Islet of Langerhans (tissue), 1 donor: ENCODE results near the gene CPT1B.

Source experiments
- FAIRE-seq: peaks from one replicate; lab custom pipeline; 2011; peaks lifted over from hg19 to GRCh38; lab: Jason Lieb, UNC

The CPT1B gene

DNA sequence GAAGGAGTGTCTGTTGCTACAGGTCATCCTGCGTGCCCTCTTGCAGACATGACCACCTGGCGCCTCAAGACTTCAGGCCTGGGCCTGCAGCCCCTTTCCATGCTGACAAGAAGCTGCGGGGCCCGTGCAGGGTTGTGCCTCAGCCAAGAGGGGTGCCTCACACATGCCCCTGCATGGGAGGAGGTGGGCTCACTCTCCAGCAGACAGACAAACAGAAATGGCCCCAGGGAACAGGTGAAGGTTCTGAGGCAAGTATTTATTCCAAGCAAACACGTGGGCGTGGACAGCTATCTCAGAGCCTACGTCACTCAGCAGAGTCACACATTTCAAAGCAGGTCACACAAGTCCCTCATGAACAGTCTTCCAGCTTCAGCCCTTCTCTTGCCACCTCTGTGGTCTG, 9.6 kb downstream of the CPT1B start:
- FAIRE-seq: no peak

DNA sequence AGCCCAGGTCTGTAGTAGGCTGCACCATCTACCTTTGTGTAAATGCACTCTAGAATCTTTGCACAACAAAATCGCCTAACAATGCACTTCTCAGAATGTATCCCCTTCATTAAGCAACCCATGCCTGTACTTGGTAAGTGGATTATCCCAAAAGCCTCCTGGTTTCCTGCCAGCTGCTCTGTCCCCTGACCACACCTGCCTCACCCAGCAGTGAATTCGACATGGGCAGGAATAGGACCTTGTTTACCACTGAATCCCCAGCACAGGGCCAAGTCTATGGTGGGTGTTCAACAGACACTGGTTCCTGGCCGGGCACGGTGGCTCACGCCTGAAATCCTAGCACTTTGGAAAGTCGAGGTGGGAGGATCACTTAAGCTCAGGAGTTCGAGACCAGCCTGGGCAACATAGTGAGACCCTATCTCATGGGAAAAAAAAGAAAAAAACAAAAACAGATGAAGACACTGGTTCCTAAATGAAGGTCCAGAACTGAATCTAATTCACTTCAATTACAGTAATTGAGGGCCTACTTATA, 10.4 kb downstream of the CPT1B start:
- no peak for FAIRE-seq

DNA sequence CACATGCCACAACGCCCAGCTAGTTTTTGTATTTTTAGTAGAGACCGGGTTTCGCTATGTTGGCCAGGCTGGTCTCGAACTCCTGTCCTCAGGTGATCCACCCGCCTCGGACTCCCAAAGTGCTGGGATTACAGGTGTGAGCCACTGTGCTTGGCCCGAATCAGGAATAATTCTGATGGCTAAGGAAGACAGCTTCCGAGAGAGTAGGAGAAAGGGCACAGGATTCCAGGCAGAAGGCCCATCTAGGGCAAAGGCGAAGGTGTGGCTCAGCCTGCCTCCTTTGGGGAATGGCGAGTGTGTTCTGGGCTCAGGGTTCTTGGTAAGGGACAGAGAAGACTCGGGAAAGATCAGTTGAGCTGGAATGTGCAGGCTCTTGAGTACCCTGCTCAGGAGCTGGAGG, 13.9 kb downstream of the CPT1B start:
- no peak for FAIRE-seq

DNA sequence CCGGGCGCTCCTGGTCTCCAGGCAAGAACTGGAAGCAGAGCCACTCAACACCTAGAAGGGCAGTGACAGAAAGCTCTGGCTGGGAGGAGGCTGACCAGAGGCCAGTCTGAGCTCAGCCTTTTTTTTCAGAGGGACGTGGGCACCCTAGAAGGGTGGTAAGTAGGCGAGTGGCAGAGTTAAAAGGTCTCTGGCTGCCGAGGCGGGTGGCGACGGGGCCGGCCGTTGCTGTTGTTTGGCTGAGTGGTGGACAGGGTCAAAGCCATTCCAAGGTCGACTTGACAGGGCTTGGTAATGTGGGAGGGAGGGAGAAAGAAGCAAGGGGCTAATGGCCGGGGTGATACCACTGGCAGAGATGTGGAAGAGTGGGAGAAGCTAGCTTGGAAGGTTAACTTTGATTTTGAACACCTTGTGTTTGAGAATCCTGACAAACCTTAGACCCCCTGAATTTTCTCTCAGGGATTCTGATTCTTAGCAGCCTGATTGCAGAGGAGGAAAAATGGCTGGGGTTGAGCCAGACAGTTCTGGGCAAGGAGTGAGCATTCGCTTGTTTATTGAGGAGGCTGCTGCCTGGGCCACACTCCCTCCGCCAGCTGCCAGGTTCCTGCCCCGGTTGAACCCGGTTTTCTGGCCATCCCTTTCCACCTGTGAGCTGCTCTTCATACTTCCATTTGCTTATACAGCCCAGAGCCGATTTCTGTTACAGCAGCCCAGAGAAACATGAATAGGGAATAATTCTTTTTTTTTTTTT, 14.6 kb downstream of the CPT1B start:
- FAIRE-seq: no peak

DNA sequence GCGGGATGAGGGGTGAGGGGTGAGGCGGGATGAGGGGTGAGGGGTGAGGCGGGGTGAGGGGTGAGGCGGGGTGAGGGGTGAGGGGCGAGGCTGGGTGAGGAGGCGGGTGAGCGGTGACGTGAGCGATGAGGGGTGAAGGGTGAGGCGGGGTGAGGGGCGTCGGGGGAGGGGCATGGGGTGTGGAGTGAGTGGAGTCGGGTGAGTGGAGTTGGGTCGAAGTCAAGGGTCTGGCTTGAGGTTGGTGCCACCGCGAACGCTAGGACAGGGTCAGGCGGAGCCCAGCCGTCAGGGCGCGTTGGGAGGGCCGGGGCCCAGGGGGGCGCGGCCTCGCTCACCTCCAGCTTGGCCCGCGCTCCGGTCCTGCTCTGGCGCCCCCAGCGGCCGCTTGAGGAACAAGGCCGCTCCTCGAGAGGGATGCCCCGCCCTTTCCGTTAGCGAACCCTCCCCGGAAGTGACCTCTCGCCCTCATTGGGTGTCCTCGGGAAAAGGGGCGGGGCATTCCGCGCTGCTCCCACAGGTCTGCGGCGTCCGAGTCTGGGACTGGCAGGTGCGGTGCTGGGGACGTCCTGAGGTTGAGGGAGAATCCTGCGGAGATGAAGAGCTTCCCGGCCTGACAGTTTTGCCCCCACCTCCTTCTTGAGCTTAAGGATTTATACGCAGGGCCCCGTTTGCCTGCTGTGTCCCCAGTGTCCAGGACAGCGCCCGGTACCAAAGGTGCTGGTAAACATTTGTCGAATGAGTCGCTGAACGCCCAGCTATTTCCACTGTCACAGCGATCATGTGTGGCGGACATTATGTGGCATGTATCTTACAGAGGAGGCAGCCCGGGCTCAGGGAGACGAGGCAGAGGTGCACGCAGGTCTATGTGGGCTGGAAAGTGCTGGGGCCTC, 15.5 kb downstream of the CPT1B start, which contains the start of gene SYCE3:
Gene SYCE3, minus strand, starts transcription at position 397 of the 890 bp plus-strand sequence. CDS start 6,514 bp downstream, outside the sequence.
- no peak for FAIRE-seq

DNA sequence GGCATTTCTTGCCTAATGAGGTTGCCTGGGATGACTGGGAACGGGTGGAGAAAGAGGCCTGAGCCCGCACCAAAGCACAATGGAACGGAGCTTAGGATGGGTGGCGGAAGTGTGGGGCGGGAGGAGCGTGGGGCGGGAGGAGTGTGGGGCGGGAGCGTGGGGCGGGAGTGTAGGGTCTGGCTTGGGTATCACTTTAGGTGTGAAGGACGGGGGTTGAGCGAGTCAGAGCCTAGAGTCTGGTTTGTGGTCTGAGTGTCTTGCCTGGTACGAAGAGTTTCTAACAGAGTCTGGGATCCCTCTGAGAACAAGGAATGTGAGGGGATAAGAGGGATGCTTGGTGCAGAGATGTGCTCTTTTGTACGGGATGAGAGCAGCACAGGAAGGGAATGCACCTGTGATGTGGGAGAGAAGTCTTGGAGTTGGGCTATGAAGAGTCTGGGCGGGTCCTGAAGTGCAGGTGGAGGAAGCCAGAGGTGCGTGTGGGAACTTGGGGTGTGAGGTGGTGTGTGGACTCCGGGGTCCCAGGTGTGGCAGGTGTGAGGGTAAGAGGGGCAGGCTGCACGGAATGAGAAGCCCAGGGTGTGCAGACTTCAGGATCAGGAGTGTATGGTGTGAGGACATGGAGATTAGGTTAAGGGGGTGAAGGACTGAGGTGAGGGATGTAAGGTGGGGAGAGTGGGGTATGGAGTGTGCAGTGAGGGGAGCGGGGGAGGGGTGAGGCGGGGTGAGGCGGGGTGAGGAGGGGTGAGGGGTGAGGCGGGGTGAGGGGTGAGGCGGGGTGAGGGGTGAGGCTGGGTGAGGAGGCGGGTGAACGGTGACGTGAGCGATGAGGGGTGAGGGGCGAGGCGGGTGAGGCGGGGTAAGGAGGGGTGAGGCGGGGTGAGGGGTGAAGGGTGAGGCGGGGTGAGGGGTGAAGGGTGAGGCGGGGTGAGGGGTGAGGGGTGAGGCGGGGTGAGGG, 16.5 kb downstream of the CPT1B start:
- FAIRE-seq: no peak

DNA sequence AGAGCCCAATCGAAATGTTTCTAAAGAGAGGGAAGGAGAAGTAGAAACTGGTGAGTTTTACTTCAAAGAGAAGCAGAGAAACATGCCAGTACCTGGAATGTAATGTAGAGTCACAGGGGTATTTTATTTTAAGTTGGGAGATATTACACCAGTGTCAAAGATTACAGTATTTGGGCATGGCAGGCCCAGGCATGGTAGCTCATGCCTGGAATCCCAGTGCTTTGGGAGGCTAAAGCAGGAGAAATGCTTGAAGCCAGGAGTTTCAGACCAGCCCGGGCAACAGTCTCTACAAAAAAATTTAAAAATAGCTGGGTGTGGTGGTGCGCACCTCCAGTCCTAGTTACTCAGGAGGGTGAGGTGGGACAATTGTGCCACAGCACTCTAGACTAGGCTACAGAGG, 18.2 kb downstream of the CPT1B start:
- FAIRE-seq: no peak

DNA sequence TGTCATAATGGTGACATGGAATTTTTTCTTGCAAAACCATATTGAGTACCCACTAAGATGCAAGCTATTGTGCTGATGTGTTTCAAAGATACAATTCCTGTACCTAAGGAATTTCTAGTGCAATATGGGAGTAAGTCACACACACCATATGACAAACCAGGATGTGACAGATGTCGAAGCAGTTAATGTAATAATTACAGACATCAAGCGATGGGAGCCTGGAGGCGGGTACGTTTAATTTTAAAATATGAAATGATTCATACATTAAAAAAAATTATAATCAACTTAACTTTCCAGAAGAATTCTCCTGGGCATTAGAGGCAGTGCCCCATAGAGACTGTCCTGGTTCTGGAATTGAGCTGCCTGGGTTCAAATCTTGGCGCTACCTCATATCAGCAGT, 21.5 kb downstream of the CPT1B start:
- FAIRE-seq: no peak

DNA sequence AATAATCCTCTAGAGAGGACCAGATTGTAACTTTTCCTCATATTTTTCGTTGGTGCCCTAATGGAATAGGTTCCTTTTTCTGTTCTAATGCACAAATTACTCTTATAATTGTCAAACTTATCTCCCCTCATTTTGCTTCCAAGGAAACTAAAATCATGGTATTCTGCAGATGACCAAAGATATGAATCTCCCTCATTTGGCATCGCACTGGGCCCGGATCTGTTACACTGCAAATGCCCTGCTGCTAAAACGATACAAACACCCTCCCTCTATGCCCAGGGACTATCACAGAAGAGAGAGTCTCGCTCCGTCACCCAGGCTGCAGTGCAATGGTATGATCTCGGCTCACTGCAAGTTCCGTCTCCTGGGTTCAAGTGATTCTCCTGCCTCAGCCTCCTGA, 24.9 kb downstream of the CPT1B start:
- FAIRE-seq: no peak

DNA sequence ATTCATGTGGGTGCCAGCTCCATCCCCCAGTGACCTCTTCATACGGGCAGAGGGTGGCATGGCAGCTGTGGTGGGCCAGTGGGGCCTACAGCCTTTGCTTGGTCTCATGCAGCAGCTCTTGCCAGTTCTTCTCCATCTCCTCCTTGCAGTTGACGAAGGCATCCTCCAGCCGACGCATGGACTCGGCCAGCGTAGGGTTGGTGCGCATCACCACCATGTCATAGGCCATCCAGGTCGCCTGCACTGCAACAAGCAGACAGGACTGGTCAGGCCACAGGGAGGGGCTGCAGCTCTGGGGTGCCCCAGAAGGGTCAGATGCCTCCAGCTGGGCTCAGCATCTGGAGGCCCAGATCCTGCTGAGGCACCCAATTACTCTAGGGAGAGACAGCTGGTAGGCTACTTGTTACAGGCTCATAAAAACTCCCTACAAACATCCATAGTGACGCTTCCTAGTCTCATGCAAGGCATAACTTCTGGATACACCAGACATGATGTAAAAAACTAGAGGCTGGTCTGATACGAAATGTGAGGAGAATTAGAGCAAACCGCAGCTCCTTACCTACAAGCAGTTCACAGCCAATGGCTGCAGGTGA, 27.0 kb downstream of the CPT1B start:
- FAIRE-seq: no peak

DNA sequence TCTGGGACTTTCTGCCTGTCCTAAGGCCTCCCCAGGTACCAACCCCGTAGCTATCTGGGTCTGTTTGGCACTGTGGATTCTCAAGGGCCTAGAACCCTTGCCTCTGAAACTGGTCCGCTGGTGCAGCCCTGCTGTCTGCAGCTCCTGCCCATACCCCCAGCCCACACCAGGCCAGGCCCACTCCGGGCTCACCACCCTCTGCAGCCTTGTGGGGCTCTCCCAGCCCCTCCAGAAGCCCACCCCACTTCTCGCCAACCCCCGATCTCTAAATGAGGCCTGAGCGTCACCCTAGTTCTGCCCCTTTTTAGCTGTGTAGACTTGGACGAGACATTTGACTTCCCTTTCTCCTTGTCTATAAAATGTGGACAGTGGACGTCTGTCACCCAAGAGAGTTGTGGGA, 27.8 kb downstream of the CPT1B start:
- no peak for FAIRE-seq

DNA sequence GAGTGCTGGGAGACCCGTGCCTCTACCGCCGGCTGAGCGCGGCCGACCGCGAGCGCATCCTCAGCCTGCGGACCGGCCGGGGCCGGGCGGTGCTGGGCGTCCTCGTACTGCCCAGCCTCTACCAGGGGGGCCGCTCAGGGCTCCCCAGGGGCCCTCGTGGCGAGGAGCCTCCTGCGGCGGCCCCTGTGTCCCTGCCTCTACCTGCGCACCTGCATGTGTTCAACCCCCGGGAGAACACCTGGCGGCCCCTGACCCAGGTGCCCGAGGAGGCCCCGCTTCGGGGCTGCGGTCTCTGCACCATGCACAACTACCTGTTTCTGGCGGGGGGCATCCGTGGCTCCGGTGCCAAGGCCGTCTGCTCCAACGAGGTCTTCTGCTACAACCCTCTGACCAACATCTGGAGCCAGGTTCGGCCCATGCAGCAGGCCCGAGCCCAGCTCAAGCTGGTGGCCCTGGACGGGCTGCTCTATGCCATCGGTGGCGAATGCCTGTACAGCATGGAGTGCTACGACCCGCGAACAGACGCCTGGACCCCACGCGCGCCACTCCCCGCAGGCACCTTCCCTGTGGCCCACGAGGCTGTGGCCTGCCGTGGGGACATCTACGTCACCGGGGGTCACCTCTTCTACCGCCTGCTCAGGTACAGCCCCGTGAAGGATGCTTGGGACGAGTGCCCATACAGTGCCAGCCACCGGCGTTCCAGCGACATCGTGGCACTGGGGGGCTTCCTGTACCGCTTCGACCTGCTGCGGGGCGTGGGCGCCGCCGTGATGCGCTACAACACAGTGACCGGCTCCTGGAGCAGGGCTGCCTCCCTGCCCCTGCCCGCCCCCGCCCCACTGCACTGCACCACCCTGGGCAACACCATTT, 29.1 kb downstream of the CPT1B start:
- FAIRE-seq: no peak

DNA sequence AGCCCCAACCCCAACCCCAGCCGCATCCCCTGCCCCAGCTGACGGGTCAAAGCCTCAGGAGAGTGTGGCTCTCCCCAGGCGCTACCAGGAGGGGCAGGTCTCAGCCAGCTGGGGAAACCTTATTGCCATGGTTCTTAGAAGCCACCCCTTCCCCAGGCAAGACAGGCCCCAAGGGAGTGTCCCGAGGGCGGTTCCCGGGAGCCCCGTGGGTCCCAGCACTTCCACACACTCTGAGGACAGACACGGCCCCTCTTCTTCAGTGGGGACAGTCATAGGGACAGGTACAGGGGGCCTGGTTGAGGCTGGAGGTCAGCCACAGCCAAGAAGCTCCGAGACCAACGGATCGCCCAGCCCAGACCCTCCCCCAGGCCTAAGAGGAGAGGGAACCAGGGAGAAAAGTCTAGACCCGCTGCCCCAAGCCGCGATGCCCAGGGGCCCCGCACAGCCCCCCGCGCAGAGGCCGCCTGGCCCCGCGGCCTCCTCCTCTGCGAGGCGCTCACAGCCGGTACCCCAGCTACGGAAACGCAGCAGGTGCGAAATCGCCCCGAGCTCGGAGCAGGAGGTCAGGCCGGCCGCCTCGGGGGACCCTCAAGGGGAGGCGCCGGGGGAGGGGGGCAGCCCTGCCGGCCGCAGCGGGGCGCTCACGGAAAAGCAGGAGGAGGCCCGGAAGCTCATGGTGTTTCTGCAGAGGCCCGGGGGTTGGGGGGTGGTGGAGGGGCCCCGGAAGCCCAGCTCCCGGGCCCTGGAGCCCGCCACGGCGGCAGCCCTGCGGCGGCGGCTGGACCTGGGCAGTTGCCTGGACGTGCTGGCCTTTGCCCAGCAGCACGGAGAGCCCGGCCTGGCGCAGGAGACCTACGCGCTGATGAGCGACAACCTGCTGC, 29.9 kb downstream of the CPT1B start:
- no peak for FAIRE-seq

DNA sequence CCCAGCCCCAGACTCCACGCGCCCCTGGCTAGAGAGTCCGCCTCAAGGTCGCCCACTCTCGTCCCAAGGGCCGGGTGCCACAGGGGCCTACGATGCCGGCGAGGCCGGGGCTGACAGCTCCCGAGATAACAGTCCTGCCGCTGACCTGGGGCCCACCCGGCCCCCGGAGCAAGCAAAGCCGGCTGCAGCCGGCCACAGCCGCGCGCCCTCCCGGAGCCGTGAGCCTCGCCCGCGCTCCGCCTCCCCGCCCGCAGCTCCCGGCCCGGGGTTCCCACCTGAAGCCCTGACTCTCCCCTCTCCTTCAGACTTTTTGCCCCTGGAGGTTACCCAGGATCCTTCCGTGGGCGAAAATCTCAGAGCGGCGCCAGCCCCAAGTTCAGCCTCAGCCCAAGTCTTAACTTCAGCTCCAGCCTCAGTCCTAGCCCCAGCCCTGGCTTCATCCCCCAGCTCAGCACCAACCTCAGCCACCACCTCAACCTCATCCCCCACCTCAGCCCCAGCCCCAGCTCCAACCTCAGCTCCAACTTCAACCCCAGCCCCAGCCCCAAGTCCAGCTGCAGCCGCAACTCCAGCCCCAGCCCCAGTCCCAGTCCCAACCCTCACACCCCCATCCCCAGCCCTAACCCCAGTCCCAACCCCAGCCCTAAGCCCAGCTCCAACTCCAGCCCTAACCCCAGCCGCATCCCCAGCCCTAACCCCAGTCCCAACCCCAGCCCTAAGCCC, 30.8 kb downstream of the CPT1B start:
- FAIRE-seq: no peak

DNA sequence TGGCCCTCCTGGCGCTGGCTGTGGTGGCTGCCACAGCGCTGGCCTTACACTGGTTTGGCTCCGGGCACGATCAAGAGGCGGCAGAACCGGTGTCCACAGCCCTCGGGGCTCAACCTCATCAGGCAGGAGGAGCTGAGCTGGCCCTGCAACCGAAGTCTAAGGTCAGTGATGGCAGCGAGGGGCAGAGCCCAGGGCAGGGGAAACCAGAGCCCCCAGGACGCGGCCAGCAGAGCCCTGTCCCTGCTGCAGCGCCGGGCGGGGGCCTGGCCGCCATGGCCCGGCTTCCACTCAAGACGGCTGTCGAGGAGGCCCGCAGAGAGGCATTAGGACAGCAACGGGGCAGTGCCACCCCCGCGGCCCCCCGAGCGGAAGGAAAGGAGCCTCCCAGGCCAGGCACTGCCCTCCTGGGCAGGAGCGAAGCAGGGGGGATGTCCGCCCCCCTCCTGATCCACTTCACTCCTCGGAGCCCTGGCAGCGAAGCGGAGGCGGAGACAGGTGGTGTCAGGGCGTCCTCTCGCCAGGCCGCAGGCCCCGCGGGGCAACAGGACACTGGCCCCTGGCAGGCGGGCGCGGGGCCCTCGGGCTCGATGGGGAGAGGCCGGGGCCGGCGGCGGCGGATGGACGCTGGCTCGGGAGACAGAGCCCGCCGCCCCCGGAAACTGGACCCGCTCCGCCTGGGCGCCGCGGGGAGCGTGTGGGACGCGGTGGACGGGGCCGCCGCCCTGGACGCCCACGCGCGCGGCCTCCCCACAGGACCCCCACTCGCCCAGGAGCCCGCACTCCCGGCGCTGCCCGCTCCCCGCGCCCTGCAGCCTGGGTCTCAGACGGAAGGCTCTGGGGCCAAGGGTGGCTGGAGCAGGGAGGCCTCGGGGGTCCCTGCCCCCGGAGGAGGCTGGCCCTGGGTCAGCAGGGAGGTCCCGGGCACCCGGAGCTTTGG, 31.6 kb downstream of the CPT1B start:
- FAIRE-seq: no peak

DNA sequence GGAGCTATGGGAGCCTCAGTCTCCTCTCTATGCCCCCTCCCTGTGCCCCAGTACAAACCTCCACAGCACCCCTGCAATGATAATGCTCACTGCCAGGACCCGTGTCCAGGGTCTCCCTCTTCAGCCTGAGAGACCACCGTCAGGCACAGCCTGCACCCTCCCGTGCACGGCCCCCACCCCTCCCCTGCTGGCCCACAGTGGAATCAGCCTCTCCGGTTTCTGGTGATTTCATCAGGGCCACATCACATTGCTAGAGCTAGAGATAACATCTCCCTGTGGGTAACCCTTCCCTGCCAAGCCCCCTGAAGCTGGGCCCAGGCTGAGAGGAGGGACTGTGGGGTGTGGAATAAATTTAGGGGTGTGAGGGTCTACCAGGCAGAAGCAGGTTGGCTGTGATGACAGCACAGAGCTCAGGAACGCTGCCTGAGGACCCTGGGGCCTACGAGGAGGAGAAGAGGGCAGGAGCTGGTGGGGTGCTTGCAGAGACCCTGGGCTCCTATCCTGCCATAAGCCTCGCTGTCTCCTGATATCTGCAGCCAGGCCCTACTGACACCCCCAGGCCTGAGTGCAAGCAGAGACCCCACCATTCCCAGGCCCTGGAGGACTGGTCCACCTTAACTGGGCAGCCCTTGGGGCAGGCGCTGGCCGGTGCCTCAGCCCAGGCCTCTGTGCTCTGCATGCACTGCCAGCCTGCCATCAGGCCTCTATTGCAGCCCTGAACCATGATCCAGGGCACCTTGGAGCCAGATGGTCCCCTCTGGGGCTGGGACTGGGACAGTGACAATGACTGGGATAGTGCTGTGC, 32.5 kb downstream of the CPT1B start, which contains the start of gene KLHDC7B:
Gene KLHDC7B, plus strand, starts transcription at position 378 of the 804 bp plus-strand sequence. Its CDS starts 345 bp downstream, at position 723.
- no peak for FAIRE-seq

DNA sequence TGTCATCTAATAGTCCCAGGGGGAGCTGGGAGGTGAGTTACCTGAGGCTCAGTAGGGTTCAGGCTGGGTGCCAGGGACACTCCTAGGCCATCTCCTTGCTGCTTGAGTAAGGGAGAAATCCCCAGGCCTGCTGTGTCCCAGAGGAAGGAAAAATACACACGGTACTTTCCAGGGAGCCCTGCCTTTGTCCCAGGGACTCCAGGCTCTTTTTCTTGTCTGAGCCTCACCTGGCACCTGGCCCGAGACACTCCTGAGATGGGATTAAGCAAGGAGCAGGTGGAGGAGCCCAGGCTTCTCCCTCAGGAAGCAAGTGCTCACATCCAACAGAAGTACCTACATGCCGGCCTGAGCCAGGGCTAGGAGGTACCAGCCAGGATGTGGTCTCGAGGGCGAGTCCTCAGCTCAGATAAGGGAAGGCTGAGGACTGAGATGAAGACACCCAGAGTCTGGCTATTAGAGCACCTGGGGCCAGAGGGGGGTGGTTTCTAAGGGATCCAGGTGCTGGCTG, 33.4 kb downstream of the CPT1B start:
- no peak for FAIRE-seq
